NCI-H748 treated with DMSO at 0.1 percent for 48 hours (cell line): Measurements from ENCODE around the gene KLF4.
"Not testable (repeated sequence)": the region's sequence is repeated elsewhere in the genome, so short reads cannot be mapped to it uniquely, and the experiment has no call there.

Experiments used
- DNase-seq: peaks from one replicate; lab custom pipeline; 2025; lab: John Stamatoyannopoulos, UW

KLF4 gene

GRCh38 chr9:107489687-107490605, at the start of gene KLF4:
TSS of gene KLF4 (minus strand) at chr9:107489769. CDS start at chr9:107489172, 597 bp downstream.
- DNase-seq, result peak; percentile 95

DNA sequence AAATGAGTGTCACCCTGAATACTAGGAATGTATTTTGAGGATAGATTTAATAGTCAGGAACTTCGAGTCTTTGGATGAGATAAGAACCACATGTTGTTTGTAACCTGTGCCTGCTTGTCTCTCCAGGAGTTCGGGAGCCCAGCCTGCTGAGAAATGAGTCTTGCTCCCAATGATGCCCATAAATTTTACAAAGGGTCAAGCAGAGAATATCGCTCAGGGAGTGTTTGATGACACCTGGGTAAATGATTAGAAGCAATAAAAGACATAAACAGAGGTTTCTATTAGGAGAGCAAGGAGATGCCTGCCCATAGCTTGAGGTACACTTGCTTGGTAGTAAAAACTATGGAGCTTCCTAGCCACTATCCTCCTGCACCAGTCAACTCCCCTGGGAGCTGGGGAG, 46.9 kb upstream of the KLF4 start:
- DNase-seq, result no peak

DNA sequence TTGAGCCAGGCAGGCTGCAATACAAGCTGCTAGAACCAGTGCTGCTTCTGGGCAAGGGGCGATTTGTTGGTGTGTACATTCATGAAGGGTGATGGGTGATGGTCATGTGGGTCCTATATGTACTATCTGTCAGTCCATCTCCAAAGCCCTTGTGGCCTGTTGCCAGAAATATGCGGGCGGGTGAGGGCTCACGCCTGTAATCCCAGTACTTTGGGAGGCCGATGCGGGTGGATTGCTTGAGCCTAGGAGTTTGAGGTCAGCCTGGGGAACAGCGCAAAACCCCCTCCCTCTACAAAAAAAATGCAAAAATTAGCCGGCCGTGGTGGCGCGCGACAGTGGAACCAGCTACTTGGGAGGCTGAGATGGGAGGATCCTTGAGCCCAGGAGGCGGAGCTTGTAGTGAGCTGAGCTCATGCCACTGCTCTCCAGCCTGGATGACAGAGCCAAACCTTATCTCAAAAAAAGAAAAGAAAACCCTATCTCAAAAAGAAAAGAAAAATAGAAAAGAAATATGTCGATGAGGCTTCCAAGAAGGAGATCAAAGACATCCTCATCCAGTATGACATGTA, 45.0 kb upstream of the KLF4 start:
- no peak for DNase-seq

- DNase-seq, result no peak
Observed at GRCh38 chr9:107530679-107531078, 41.1 kb upstream of the KLF4 start.

- DNase-seq, result no peak
Observed at GRCh38 chr9:107528686-107529085, 39.1 kb upstream of the KLF4 start.

- DNase-seq, result no peak
Observed at GRCh38 chr9:107523539-107523938, 34.0 kb upstream of the KLF4 start.

- DNase-seq, result no peak
Observed at GRCh38 chr9:107520186-107520585, 30.6 kb upstream of the KLF4 start.

- no peak for DNase-seq
Observed at GRCh38 chr9:107518037-107518807, 28.7 kb upstream of the KLF4 start.

DNA sequence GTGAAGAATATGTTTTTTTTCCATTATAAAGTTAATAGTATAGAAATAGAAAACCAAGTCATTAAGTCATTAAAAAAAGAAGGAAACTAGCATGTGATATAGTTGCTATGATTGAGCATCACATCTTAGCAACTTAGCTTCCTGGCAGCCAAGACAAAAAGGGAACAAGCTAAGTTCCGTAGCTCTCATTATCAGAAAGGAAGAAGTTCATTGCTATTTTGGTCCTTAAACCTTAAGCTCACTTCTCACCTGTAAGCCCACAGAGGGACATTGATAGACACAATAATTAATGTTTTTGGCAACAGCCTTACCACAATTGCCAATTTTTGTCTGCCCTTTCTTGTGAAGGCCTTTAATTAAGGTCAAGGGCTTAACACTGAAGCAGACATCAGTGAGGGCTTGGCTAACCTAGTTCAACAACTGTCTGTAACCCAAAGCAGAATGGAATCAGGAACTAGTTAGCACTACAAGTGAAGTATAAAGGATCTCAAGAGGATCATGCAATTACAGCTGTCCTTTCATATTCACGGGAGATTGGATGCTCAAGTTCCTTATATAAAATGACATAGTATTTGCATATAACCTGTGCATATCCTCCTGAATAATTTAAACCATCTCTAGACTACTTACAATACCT, 24.0 kb upstream of the KLF4 start:
- DNase-seq, result no peak

GRCh38 chr9:107504585-107505455, 15.3 kb upstream of the KLF4 start:
- DNase-seq, result peak; percentile 80

DNA sequence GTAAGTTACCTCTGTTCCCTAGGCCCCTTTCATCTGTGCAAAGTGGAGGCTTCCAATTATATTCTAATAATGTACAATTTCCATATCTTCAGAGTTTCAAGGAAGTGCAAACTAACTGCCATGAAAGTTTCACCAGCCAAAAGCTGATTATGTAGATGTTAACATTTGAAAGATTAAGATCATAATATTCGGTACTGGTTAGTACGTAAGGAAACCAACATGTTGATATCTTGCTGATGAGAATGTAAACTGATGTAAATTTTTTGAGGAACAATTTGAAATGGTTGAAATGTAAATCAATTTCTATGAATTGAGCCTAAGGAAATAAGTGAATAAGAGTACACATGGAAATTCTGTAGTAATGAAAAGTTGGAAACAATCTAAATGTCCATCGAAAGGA, 12.9 kb upstream of the KLF4 start:
- DNase-seq, result no peak

GRCh38 chr9:107500421-107501200, 11.0 kb upstream of the KLF4 start:
- not testable (repeated sequence) for DNase-seq

- DNase-seq, result no peak
Observed at GRCh38 chr9:107496976-107497375, 7.4 kb upstream of the KLF4 start.

DNA sequence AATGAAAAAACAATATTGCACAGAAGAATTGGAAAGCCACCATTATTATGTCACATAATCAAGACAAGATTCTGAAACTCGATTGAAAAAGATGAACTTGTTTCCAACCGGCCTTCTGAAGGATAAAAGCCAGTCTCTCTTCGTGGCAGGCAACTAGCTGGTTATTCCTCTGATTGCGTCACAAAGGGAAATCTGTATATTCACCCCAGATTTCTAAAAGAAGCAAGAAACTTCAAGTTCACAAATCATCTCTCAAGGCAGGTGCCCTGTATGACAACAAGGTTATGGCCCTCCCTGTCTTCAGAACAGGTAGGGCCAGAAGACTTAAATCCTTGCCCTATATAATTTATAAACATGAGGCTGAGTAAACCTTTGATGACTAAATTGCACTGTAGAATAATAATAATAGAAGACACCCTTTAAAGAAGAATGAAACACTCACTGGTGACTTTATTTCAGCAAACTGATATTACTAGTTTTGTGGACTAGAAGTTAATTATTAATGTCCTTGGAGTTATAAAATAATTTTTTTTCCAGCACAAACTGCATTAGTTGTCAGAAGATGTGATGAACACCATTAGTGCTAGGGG, 2.9 kb upstream of the KLF4 start:
- DNase-seq, result no peak

- no peak for DNase-seq
Observed at GRCh38 chr9:107491081-107492053, 1.8 kb upstream of the KLF4 start.

- DNase-seq, result not testable (repeated sequence)
Observed at GRCh38 chr9:107490606-107490970, 1.0 kb upstream of the KLF4 start.

DNA sequence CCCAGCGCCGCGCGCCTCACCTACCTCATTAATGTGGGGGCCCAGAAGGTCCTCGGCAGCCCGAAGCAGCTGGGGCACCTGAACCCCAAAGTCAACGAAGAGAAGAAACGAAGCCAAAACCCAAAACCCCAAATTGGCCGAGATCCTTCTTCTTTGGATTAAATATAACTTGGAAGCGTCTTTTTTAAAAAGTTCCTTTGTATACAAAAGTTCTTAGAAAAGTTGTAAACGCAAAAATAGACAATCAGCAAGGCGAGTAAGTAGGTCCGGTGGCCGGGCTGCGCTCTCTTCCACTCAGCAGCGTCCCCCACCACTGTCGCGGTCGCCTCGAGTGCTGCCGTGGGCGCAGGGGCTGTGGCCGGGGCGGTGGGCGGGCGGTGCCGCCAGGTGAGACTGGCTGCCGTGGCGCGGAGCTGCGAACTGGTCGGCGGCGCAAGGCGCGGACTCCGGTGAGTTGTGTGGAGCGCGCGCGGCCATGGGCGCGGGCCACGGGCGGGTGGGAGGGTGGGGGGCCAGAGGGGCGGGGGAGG, 360 bp downstream of the KLF4 start:
- peak; percentile 63 for DNase-seq

- peak; percentile 42 for DNase-seq
Observed at GRCh38 chr9:107488375-107489143, 1.0 kb downstream of the KLF4 start.
